Cardiac septum (tissue), 1 donor: ENCODE results near the gene KLF16. TPM values are rescaled to one million over a fixed set of nuclear protein-coding genes. Genes with fewer than 3 reads are reported as not detected.

Experiments used
- DNase-seq: peaks from one replicate; pipeline ENCODE4 v3.0.0-alpha.2; 2020; ENCODE audit warnings: low spot score
- intact Hi-C: fragments of 100-400 bp; cut with DNase I; formaldehyde crosslinking; loops from one replicate; pipeline ENCODE4 v1.14.0; 2022
- total RNA-seq: library from RNA; stranded (reverse); fragmentation: NEBNext Ultra II Directional; extraction: Animal tissue kit (Norgen Biotek cat#: 25700); gene quantifications from one replicate; pipeline ENCODE4 v1.2.1, GENCODE V29; 2021
- donor health status: DM: no; HTN: no; CAD: no.

The KLF16 gene
- total RNA-seq, 1 donor from 2014 or later = 14.1 TPM

DNA sequence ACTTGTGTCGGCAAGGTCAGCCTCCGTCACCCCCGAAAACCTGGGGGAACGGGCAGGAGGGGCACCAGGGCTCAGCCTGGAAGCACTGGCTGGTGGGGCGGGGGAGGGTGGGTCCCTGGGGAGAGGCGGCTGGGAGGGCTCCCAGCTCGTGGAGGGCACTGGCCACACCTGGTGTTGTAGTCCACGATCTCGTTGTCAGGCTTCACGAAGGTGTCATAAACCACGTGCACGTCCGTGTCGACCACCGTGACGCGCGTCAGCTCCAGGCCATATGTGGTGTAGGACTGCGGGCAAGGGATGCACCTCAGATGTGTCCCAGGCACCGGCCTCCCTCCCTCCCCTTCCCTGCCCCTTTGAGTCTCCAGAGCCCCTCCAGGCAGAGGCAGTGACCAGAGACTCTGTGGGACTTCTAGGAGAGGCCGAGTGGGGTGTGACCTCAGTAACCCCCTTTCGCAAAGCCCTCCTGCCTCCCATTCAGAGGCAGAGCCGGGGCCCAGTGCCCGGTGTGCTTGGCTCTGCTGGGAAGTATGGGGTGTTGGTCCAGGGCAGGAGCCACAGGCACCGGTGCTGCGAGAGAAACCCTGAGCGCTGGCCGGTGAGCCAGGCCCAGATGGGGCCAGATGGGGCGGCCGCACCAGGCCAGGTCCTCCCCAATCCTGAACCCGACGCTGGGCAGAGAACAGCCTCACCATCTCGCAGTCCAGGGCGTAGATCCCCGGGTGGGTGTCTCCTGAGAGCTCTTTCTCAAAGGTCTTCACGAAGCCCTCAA lies 46.7 kb downstream of the KLF16 start:
- intact Hi-C loops = no loop called here
- DNase-seq = no peak

DNA sequence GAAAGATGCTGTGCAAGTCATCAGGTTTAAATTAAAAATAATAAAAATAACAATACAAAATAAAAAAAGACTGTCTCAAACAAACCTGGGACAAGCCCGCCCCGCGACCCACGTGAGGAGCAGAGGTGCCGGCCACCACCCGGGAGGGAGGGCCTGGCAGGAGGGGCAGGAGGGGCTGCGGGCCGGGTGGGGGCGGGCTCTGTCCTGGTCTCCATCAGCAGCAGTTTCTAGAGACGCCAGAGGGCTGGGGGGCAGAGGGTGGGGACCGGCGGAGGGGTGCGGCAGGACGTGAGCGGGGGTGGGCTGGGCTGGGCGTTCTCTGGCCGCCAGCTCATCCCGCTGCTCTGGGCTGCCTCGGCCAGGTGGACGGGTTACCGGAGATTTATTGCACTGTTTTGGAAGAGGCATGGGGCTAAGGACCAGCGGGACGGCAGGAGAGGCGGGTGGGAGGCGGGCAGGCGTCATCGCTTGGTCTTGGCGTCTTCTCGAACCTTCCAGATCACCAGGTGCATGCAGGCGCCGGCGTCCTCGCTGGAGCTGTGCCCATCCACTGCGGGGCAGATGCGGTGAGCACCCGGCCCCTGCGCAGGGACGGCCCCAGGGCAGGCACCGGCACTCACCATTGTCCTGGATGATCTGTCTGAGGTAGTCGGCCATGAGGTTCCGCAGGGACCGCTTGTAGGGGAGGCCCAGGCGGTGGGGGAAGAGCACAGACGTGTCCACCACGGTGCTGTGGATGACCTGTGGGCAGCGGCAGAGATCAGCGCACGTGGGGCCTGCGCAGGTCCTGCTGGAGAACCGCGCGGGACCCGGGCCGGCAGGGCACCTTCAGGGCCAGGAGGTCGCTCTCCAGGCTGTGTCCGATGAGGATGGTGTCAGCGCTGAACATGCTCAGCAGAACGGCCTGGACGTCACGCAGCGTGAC lies 47.5 kb downstream of the KLF16 start:
- intact Hi-C loops = no loop called here
- DNase-seq = no peak

DNA sequence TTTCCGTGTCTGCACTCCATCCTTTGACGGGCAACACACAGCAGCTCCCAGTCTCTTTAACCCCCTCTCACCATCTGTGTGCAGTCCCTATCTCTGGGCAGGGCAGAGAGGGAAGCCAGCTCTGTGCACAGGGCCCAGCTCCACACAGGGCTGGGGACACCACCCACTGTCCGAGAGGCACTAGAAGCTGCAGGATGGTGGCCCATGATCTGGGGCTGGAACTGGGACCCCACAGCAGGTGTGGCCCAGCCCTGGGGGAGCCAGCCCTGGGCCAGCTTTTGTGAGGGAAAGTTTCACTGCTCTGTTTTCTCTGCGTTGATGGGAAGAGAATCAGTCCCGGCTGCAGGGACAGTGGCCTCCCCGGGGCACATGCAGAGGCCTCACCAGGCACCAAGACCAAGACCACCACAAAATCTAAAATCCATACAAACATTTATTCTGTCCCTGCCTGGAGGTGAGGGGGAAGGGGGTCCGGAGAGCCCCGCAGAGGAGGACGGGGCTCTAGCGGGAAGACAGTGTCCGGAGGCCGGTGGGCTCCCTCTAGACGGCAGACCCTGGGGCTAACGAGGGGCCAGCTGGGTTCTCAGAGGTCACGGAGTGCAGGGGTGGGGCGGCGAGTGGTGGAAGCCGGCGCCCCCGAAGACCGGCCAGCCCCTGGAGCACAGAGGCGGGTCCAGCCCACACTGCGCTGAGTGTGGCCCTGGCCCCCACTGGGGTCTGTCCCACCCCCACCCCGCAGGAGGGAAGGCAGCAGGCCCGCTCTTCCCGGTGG lies 48.4 kb downstream of the KLF16 start:
- DNase-seq = no peak
- intact Hi-C loops = no loop called here

DNA sequence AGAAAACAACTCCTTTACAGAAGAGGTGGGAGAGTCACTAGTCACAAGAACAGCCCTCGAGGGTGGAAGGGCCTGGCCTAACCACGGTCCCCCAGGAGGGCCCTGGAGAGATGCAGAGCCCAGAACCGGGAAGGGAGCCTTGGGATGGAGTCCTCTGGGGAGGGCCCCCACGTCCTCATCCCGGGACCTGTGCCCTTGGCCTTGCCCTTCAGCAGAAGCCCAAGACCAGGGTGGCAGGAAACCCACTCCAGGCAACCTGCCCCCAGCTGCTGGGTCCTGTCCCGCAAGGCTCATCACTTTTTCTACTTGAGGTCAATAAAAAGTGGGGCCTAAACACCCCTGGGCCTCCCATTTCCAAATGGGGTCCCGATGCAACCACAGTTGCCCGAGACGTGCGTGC lies 49.0 kb downstream of the KLF16 start:
- intact Hi-C loops = no loop called here
- DNase-seq = no peak

DNA sequence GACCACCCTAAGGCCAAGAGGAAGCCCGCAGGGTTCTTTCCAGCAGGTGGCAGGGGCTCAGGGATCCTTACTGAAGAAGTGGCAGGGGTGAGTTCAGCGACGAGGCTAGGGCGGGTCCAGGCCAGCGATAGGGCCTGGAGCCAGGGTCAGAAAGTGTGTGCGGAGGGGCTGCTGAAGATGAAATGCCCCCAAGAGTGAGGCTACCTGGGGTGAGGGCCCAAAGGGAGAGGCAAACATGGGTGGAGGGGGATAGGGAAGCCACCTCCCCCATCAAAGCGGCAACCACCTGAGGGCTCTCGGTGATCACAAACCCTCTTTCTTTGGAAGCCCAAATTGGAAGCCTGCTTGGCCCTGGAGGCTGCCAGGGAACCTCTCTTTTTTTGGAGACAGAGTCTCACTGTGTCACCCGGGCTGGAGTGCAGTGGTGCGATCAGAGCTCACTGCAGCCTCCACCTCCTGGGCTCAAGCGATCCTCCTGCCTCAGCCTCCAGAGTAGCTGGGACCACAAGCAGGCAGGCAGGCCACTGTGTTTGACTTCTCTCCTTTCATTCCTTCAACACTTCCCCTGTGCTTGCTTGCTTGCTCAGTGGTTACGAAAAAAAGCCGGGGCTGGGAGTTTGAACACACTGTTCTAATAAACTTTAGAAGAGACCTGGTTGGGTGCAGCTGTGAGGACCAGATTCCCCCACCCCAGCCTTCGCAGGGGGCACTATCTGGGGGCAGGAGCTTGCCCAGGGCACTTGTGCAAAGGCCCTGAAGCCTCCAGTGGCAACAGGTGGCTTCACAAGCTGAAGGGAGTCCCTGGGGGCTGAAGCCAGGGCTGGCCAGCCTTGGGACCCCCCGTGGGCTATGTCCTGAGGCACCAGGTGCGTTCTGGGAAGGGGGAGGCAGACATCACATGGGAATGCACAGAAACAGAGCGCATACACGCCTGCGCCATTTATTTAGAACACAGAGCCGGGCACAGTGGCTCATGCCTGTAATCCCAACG lies 49.9 kb downstream of the KLF16 start:
- DNase-seq = no peak
- intact Hi-C loops = no loop called here

DNA sequence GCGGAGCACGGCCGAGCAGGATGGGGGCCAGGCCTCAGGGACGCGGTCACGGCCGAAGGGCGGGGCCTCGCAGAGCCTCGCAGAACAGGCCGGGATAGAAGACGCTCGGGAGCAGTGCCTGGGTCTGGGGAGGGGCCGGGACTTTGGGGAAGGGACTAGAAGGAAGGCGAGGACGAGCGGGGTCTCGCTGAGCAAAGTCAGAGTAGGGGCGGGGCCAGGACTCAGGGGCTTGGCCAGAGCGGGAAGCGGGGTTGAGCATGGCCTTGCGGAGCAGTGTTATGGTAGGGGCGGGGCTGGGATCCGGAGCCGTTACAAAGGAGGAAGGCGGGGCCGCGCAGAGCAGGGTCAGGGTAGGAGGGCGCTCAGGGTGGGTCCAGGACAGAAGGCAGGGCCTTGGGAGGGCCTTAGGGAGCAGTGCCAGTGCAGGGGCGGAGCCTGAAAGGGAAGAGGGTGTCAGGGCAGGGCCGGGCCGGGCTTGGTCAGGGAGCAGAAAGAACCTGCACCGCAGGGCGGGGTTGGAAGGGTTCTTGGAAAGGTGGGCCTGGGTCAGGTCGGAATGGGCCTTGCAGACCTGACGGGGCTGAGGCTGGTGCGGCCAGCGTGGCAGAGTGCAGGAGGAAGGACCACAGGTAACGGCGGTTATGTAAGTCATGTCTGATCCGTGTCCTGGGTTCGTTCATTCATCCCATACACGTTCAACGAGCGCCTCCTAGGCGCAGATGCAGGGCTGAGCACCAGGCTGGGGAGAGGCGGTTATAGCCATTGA lies 50.8 kb downstream of the KLF16 start:
- intact Hi-C loops = no loop called here
- peak; percentile 97 for DNase-seq

DNA sequence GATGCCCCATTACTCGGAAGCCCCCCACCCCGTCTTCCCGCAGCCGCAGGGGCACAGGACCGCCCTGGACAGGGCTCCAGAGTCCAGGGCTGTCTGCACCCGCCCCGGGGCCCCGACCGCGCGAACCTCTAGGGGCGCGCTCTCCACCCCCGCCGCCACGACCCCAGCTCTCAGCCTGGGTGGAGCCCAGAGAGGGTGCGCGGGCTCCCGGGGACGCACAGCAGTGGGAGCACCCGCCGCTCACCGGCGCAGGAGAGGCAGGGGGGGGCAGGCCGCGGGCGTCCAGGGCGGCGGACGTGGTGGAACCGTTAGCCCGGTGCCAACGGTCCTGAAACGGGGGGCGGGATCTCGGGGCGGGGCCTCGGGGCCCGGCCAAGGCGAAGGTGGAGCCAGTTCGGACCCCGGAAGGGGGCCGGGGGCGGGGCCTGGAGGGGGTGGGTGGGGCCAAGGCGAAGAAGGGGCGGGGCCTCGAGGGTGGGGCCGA lies 51.4 kb downstream of the KLF16 start, which contains the start of gene ATP8B3:
Gene ATP8B3 (minus strand): TSS at position 335 of the 484 bp plus-strand sequence. CDS start 540 bp downstream, outside the sequence.
- no peak for DNase-seq
- intact Hi-C loops = no loop called here

DNA sequence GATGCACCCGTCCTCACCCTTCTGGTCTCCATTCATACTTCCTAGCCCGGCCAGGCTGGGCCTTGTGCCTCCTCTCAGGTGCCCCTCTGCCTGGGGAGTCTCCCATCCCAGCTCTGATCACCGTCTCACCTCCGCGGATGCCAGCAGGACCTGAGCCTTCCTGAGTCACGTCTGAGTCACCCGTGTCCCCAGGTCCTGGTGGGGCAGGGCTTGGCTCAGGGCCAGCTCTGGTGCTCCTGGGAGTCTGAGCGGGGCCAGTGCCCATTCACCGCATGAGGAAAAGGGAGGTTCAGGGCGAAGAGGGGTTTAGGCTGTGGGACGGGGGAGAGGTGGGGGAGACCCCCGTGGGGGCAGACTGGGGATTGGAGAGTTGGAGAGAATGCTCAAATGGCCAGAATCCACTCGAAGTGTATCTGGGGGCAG lies 51.9 kb downstream of the KLF16 start:
- no peak for DNase-seq
- intact Hi-C loops = no loop called here

DNA sequence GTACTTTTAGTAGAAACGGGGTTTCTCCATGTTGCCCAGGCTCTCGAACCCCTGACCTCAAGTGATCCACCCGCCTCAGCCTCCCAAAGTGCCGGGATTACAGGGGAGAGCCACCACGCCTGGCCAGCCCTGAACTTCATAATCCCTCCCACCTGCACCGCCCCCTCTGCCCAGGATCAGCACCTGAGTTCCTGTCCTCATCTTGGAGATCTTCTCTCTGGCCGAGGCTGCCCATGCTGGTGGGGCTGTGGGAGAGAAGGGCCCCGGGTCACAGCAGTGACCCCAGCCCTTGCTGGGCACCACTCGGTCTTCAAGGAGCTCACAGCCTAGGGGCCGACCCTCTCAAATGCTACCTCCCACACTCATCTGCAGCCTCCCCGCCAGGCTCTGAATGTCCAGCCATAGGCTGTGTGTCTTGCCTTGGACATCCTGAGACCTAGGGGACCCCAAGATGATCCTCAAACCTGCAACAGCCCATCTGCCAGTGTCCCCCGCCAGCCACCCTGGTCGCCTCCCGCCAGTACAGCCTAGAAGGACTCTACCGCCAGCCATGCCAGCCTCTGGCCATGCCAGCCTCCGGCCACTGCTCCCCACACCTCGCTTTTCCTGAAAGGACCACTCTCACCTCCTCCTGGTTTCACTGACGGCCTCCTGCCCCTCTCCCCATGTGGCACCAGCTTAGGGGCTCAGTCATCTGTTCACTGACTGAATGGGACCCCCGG lies 52.8 kb downstream of the KLF16 start:
- no peak for DNase-seq
- intact Hi-C loops = no loop called here

DNA sequence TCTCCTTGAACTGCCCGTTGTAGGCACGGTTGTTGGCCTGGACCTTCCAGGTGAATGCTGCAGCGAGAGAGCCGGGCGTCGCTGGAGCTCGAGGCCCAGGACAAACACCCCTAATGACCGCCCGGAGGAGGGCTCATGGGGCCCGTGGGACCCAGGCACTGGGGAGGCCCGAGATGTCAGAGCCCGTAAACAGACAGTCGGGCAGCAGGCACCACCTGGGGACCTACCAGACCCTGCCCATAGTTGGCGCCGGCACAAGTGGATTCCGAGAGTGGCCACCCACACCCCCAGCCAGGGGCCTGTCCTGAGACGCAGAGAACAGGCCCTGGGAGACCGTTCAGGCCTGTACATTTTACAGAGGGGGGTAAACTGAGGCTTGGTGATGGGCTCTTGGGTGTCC lies 53.7 kb downstream of the KLF16 start:
- no peak for DNase-seq
- intact Hi-C loops = no loop called here

DNA sequence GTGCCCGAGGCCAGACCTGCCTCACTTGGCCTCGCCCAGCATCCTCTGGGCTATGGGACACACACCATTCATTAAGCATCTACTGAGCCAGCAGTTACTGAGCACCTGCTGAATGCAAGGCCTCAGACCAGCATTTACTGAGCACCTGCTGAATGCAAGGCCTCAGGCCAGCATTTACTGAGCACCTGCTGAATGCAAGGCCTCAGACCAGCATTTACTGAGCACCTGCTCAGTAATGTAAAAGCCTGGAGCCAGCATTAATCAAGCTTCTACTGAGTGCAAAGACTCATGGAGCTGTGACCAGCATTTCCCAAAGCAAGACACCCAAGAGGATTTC lies 55.0 kb downstream of the KLF16 start:
- DNase-seq = no peak
- intact Hi-C loops = no loop called here

DNA sequence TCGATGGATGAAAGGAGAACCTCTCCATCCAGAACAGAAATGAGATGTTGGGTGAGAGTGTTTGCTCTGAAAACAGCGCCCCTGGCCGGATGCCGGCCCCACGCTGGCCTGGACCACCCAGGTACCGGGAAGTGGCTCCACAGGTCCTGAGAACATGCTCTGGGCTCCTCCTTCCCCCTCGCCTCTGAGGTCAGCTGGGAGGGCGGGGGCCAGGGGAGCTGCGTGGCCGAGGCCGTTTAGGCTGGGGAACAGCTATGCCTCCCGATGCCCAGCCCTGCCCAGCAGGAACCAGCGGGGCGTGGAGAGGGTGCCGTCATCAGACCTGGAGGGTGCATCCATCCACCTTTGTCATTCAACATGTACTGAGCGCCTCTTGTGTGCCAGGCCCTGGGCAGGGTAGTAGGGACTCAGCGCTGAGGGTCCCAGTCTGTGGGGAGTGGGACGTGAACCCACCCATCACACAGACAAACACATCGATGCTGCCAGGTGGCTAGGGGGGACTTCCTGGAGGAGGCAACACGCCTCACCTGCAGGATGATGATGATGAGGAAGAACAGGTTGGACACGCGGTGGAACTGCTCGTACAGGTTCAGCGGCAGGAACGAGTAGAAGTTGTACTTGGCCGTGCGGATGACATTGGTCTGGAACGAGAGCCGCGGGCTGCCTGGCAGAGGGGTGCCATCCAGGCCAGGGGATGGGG lies 55.5 kb downstream of the KLF16 start:
- no peak for DNase-seq
- intact Hi-C loops = no loop called here

DNA sequence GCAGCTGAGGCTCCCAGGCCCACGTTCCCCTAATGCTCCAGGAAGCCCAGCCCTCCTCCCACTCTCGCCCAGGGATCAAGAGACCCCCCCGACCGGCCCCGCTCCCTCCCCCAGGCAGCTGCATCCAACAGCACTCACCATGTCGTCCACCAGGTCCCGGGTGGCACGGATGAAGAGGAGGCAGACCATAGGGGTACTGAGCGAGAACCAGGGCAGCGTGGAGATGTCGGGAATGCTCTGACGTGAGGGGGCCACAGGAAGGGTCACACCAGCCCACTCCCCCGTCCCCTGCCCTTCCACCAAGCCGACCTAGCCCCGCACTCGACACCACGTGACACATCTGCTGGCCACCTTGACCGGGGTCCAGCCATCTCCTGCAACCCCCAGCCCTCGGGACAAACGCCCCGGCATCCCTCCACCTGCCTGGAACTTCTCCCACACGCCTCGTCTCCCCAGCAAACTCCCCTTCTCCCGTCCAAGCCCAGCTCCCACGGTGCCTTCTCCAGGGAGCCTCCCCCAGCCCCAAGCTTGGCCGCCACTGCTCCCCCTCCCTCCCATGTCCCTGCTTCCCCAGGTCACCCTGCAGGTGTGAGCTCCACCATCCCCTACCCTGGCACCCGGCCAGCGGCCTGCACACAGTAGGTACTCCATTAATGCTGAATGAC lies 56.2 kb downstream of the KLF16 start:
- intact Hi-C loops = no loop called here

DNA sequence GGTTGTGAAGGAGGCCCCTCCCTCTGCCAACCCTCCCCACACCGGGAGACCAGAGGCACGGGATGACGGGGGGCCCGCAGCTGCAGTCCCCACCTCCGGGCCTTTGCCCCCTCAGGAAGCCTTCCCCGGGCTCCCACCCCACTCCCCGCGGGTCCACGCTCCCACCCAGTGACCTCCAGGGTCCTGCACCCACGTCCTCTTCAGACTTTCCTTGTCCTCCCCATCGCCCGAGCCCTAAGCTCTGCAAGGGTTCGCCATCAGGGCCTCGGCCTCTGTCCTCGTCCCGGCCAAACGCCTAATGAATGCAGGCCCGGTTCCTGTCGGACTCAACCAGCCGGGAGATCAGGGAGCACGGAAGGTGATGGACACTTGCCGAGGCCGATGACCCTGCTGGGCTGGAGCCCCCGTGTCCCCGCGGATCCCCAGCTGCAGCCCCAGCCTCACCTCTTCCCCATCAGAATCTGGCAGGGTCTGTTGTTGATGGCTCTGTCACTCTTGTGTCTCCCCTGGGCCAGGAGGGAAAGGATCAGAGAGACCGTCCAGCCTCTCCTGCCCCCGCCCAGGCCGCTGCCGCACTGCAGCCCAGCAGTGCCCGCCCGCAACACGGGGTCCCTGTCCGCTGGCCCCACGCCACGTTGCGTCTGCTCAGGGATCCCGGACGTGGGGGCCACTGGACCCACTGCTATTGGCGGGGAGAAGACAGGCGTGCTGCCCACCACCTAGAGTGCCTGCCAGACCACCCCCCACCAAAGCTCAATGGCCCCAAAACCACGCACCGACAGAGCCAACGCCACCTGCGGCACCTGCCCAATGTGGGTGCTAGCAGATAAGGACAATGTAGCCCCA lies 57.0 kb downstream of the KLF16 start:
- DNase-seq = no peak
- intact Hi-C loops = no loop called here

More for the DNA sequence above, 56.2 kb downstream of the KLF16 start:
- no peak for DNase-seq

DNA sequence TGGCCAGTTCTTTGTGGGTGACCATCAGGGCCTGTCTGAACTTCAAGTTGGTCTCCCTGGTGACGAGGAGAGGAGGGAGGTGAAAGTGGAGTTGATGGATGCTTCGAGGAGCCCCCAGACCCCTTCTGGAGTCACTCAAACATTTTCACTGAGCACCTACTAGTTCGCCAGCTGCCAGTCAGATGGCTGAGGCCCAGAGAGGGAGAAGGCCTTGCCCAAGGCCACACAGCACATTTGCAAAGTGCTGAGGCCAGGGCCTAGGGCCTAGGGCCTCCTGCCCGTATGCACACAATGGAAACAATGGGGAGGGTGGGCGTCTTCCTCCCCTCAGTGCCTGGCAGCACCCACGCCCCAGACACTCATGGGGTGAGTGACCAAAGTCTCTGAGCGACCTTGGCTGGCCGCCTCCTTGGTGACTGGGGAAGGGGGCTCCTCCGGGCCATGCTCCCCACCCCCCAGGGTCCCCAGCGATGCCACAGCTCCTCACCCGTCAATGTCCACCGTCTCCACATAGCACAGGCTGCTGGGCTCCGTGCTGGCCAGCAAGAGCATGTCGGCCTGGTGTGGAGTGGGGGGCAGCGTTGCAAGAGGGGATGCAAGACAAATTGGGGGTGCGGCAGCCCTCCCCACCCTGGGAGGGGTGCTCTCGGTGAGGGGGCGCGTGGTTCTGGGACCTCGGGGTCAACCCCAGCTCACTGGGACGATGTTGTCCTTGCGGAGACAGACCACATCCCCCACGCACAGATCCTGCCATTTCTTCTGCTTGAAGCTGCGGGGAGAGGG lies 57.8 kb downstream of the KLF16 start:
- intact Hi-C loops = no loop called here

More for the DNA sequence above, 57.8 kb downstream of the KLF16 start:
- DNase-seq = no peak
